Stimulated activated CD4-positive, alpha-beta T cell treated with anti-CD3 and anti-CD28 coated beads, Interleukin-4, amount 100 ng/mL, for 1 hour (primary cell): ENCODE data around the gene PHYHIPL.

Source experiments
- DNase-seq: peaks from one replicate; pipeline ENCODE4 v3.0.0-alpha.2; 2020

Gene PHYHIPL

GRCh38 chr10:59265141-59265540, 88.7 kb downstream of the PHYHIPL start:
- DNase-seq, result no peak

GRCh38 chr10:59266321-59266720, 89.9 kb downstream of the PHYHIPL start:
- DNase-seq, result no peak

GRCh38 chr10:59268460-59268859, 92.0 kb downstream of the PHYHIPL start:
- DNase-seq, result no peak

GRCh38 chr10:59269651-59270050, 93.2 kb downstream of the PHYHIPL start:
- DNase-seq, result no peak

- DNase-seq, result no peak
These were observed 94.0 kb downstream of the PHYHIPL start for GRCh38 chr10:59270492-59270891.

- no peak for DNase-seq
These were observed 94.7 kb downstream of the PHYHIPL start for GRCh38 chr10:59271160-59271559.

DNA sequence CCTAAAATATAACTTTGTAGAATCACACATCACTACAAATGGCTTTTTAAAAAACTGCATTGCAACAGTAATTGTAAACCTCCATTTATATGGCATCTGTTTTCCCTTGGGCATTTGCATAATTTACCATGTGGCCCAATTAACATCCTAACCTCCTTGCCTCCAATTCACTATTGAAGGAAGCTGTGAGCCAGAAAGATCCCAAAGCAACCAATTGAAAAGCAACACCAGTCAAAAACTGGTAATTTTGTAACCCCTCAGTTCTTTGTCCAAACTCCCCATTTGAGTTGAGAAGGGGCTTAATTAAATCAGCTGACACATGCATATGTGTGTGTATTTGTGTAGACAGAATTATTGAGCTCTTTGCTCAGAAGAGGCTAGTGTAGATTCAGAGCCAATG, 95.6 kb downstream of the PHYHIPL start:
- no peak for DNase-seq

DNA sequence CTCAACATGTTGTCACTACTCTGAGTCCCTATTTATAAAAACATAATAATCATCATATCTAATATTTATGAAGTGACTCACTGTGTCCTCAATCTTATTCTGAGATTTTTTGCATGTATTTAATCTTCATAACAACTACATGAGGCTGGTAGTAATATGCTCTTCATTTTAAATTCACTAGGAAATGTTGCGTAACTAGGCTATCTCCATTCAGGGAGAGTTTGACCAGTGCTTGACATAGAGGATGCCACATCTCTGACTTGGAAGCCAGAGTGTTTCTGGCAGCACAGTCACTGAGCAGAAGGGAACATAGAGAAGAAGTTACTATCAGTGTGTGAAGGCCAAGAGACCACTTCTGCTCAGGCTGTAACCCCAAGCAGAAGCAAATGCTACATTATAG, 97.0 kb downstream of the PHYHIPL start:
- no peak for DNase-seq

DNA sequence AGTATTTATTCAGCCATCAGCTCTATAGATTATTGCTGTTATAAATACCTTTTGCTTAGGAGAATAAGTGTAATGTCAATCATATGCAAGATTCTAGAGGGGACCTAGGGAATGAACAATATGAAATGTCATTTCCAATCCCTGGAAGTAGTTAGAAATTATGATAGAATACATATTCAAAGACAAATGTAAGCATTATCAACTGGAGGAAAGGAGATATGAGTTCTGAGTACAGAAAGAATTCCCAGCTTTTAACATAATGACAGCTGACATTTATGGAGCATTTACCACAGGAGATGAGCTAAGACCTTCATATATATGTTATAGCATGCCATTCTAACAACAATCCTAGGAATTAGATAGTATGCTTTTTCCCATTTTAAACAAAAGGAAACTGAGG, 99.7 kb downstream of the PHYHIPL start:
- no peak for DNase-seq

GRCh38 chr10:59276919-59277318, 100.5 kb downstream of the PHYHIPL start:
- DNase-seq, result no peak

- DNase-seq, result no peak
These were observed 103.0 kb downstream of the PHYHIPL start for GRCh38 chr10:59279476-59279875.

- DNase-seq, result no peak
These were observed 103.6 kb downstream of the PHYHIPL start for GRCh38 chr10:59279991-59280505.

DNA sequence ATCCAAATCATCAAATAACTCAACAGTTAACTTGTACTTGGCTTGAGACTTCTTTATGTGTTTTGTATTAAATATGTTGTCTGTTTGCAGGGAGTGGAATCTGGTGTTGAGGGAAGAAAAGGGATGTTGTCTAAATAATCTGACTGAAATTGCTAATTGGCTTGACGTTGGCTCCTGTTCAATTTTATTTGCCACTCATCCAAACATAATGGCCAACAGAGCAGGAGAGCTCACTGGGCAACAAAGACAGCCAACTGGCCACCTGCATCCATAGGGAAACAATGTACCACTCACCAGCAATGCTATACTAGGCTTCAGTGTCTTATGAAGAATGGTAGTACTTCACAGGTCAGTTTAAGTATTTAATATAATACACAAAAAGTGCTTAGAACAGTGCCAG, 105.4 kb downstream of the PHYHIPL start:
- no peak for DNase-seq

- no peak for DNase-seq
These were observed 107.1 kb downstream of the PHYHIPL start for GRCh38 chr10:59283456-59284091.

DNA sequence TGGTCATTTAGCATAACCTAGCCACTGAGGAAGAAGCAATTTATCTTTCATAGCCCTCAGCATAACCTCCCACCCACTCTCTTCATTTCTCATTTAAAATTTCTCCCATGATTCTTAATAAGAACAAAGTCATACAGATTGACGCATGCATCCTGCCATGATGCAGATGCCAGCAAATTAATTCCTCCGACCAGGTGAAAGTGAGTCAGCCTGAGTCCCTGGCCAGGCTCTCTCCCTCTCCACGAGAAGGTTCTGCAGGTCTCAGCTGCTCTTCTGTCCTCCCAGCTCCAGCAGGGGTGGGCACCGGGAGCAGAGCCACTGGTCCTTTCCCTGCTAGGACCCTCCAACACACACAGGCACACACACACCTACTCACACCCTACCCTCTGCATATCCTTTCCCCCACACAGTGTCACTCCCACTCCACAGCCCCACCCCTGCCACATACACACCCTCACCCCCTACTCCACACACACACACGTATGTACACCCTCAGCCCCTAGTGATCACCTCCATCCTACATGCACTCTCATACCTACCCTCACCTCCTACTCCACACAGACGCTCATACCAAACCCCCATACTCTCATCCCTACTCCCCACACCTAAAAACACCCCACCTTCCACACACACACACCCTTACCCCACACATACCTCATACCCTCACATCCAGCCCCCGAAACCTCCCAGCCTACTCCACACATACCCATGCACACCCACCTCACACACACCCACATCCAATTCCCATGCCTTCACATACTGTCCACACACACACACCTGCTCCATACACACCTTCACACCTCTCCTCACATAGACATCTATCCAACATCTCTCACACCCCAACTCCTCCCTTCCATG, 107.9 kb downstream of the PHYHIPL start:
- no peak for DNase-seq

- no peak for DNase-seq
These were observed 108.6 kb downstream of the PHYHIPL start for GRCh38 chr10:59285073-59285472.

GRCh38 chr10:59285848-59286247, 109.4 kb downstream of the PHYHIPL start:
- no peak for DNase-seq

DNA sequence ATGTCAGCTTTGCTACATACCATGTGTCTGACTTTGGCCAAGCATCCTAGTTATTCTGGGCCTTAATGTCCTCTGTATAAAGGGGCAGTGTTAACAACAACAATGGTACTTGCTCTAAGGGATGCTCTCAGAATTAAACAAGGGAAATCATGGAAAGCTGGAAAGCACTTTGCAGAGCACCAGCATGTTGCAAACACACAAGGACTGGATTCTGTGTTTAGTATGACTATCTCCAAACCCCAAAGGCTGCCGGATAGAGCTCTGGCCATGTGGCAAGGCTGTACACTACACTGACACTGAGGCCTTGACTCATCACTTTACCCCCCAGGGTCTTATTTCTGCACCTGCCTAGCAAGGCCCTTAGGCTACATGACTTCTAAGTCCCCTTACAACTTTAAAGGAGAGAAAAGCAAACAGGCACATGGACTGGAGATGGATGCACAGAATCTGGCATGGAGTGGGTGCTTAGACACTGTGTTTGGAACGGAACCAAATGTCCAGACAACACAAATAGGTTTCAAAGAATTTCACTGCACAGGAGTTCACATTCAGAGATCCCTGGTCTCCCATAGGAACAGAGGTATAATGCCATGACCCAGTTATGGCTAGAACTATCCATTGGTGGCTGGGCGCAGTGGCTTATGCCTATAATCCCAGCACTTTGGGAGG, 111.3 kb downstream of the PHYHIPL start:
- DNase-seq, result no peak

DNA sequence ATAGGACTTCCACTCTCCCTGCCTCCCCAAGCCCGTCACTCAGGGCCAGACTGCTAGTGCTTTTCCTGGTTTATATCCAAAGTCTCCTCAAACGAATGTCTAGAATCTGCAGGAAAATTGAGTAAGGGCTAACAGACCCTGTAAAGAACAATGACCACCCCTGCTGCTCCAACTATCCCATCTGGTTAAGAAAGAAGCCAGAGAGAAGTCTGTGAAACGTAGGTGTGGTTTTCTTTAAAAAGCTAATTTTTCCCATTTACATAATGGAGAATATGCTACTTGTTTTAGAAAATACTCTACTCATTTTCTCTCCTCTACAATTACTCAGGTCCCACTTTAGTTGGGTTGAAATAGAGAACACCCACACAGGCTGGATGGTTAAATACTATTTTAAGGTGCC, 113.4 kb downstream of the PHYHIPL start:
- DNase-seq, result no peak

DNA sequence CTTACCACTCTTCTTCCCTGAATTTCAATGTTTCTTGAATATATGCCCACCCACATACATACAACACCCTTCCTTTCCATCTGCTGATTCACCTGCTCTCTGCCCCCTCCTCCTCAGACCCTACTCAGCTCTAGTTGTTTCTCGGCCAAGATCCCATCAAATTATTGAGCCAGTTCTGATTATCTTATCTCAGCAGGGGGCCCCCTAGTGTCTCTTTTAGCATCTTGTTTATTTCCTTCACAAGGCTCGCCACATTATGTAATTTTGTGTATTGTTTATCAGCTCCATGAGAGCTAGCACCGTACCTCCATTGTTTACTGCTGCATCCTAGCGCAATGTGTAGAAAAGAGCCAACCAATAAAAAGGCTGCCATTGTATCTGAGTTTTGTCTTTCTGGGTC, 114.0 kb downstream of the PHYHIPL start:
- no peak for DNase-seq
